Jurkat, Clone E6-1 (cell line): ENCODE measurements around the gene ZNF423.

Experiments
- DNase-seq: peaks from one replicate; pipeline ENCODE4 v3.0.0-alpha.2; 2011; ENCODE audit warnings: low read depth, low spot score
- H3K4me3 ChIP-seq: 2 replicates; pipeline ENCODE4 v1.5.1; 2011; ENCODE audit warnings: mild to moderate bottlenecking, low read length, control low read depth, moderate library complexity

Gene ZNF423

GRCh38 chr16:49503256-49504022 is 352.5 kb downstream of the ZNF423 start:
- DNase-seq: no peak
- H3K4me3 ChIP-seq: no peak overlapping the region

GRCh38 chr16:49502136-49502881 is 353.6 kb downstream of the ZNF423 start:
- no peak overlapping the region for H3K4me3 ChIP-seq

GRCh38 chr16:49499869-49500610 is 355.9 kb downstream of the ZNF423 start:
- DNase-seq: no peak
- no peak overlapping the region for H3K4me3 ChIP-seq

More at GRCh38 chr16:49502136-49502881, 353.6 kb downstream of the ZNF423 start:
- no peak for DNase-seq

GRCh38 chr16:49499414-49499785 is 356.5 kb downstream of the ZNF423 start:
- DNase-seq: no peak
- H3K4me3 ChIP-seq: no peak overlapping the region

- no peak for DNase-seq
- H3K4me3 ChIP-seq: no peak overlapping the region
Measured at GRCh38 chr16:49498666-49499413, 357.1 kb downstream of the ZNF423 start.

GRCh38 chr16:49498264-49498663 is 357.6 kb downstream of the ZNF423 start:
- H3K4me3 ChIP-seq: no peak overlapping the region
- no peak for DNase-seq

GRCh38 chr16:49497466-49497865 is 358.4 kb downstream of the ZNF423 start:
- H3K4me3 ChIP-seq: no peak overlapping the region
- DNase-seq: no peak

- DNase-seq: no peak
Measured at GRCh38 chr16:49496656-49497055, 359.3 kb downstream of the ZNF423 start.

GRCh38 chr16:49495596-49496355 is 360.1 kb downstream of the ZNF423 start:
- no peak for DNase-seq
- H3K4me3 ChIP-seq: no peak overlapping the region

More at GRCh38 chr16:49496656-49497055, 359.3 kb downstream of the ZNF423 start:
- H3K4me3 ChIP-seq: no peak overlapping the region

GRCh38 chr16:49494891-49495566 is 360.9 kb downstream of the ZNF423 start:
- DNase-seq: no peak
- H3K4me3 ChIP-seq: no peak overlapping the region

- no peak overlapping the region for H3K4me3 ChIP-seq
- DNase-seq: no peak
Measured at GRCh38 chr16:49494474-49494873, 361.4 kb downstream of the ZNF423 start.

- no peak overlapping the region for H3K4me3 ChIP-seq
- no peak for DNase-seq
Measured at GRCh38 chr16:49493836-49494235, 362.1 kb downstream of the ZNF423 start.

- no peak for DNase-seq
- no peak overlapping the region for H3K4me3 ChIP-seq
Measured at GRCh38 chr16:49492896-49493626, 362.9 kb downstream of the ZNF423 start.

GRCh38 chr16:49491771-49492761 is 363.8 kb downstream of the ZNF423 start:
- no peak overlapping the region for H3K4me3 ChIP-seq
- no peak for DNase-seq

- no peak overlapping the region for H3K4me3 ChIP-seq
- DNase-seq: no peak
Measured at GRCh38 chr16:49491106-49491670, 364.7 kb downstream of the ZNF423 start.

GRCh38 chr16:49490321-49490705 is 365.6 kb downstream of the ZNF423 start:
- no peak for DNase-seq
- no peak overlapping the region for H3K4me3 ChIP-seq
